SK-N-SH (cell line): ENCODE data around the gene PRKG1. TPM values are rescaled to one million over a fixed set of nuclear protein-coding genes. Genes with fewer than 3 reads are reported as not detected.

Experiments
- CTCF ChIA-PET: fragments of 300-600, 350-600 bp; formaldehyde crosslinking; extraction: SDS; loops from one replicate; lab custom pipeline; 2021; lab: Yijun Ruan, JAX
- POLR2A ChIA-PET: fragments of 350-600 bp; sonication (Branson Sonifier 250); formaldehyde crosslinking; extraction: SDS; loops from one replicate; lab custom pipeline; 2020; ENCODE audit warnings: antibody characterized with exemption, inconsistent platforms; lab: Yijun Ruan, JAX
- DNase-seq: peaks from one replicate; pipeline ENCODE4 v3.0.0; 2012
- H2AFZ ChIP-seq: fragments of 200-600 bp; sonication (generic); 2 replicates; pipeline ENCODE4 v1.8.1; 2016; ENCODE audit warnings: antibody characterized with exemption, mild to moderate bottlenecking, low read depth
- H3F3A ChIP-seq: fragments of 200-600 bp; sonication (generic); replicated peaks from 2 replicates; pipeline ENCODE3; 2016; ENCODE audit warnings: antibody characterized with exemption, mild to moderate bottlenecking; ENCODE audit not compliant: insufficient read depth
- H3K27ac ChIP-seq, 2 experiments: fragments of 200-500 bp in 1 of 2; fragments of 200-600 bp in 1 of 2; sonication (Bioruptor generic) in 1 of 2; sonication (generic), shearing (Covaris generic) in 1 of 2; 2 replicates each; pipeline versions ENCODE4 v1.5.1 to v1.6.1; 2014 to 2016; ENCODE audit warnings: low read depth in 2 of 2, inconsistent platforms in 1 of 2, low read length in 1 of 2, mild to moderate bottlenecking in 1 of 2, mixed read lengths in 1 of 2
- H3K27me3 ChIP-seq: fragments of 200-600 bp; sonication (generic), shearing (Covaris generic); 2 replicates; pipeline ENCODE4 v1.6.1; 2016; ENCODE audit warnings: mixed run types; ENCODE audit not compliant: insufficient read depth
- H3K36me3 ChIP-seq, 2 experiments: fragments of 200-500 bp in 1 of 2; fragments of 200-600 bp in 1 of 2; sonication (Bioruptor generic) in 1 of 2; sonication (generic) in 1 of 2; replicated peaks in 1 of 2; 2 replicates each; pipeline versions ENCODE3 to v1.5.1; 2014 to 2016; ENCODE audit warnings: low read length in 1 of 2, mild to moderate bottlenecking in 1 of 2; ENCODE audit not compliant: insufficient read depth in 2 of 2, control insufficient read depth in 1 of 2
- H3K4me1 ChIP-seq, 2 experiments: fragments of 200-500 bp in 1 of 2; fragments of 200-600 bp in 1 of 2; sonication (Bioruptor generic) in 1 of 2; sonication (generic), shearing (Covaris generic) in 1 of 2; 2 replicates each; pipeline versions ENCODE4 v1.5.1 to v1.6.1; 2014 to 2016; ENCODE audit warnings: low read depth in 1 of 2, low read length in 1 of 2, mixed run types in 1 of 2; ENCODE audit not compliant: insufficient read depth in 2 of 2, control insufficient read depth in 1 of 2
- H3K4me2 ChIP-seq: fragments of 200-600 bp; sonication (generic), shearing (Covaris generic); 2 replicates; pipeline ENCODE4 v1.6.1; 2017; ENCODE audit warnings: mixed run types
- H3K4me3 ChIP-seq, 2 experiments: fragments of 200-500 bp in 1 of 2; fragments of 200-600 bp in 1 of 2; sonication (Bioruptor generic) in 1 of 2; sonication (generic), shearing (Covaris generic) in 1 of 2; 2 replicates each; pipeline versions ENCODE4 v1.5.1 to v1.8.1; 2014 to 2016; ENCODE audit warnings: low read depth in 2 of 2, inconsistent platforms in 1 of 2, low read length in 1 of 2, mild to moderate bottlenecking in 1 of 2, mixed read lengths in 1 of 2, moderate library complexity in 1 of 2
- H3K79me2 ChIP-seq: fragments of 200-600 bp; sonication (generic); 2 replicates; pipeline ENCODE4 v1.8.1; 2017; ENCODE audit warnings: mild to moderate bottlenecking; ENCODE audit not compliant: insufficient read depth
- H3K9ac ChIP-seq: fragments of 200-600 bp; sonication (generic); 2 replicates; pipeline ENCODE4 v1.6.1; 2017; ENCODE audit warnings: mixed run types
- H3K9me2 ChIP-seq: fragments of 200-600 bp; sonication (generic); 2 replicates; pipeline ENCODE4 v1.6.1; 2017; ENCODE audit warnings: mixed run types
- H3K9me3 ChIP-seq: fragments of 200-600 bp; sonication (generic); 2 replicates; pipeline ENCODE4 v1.6.1; 2017; ENCODE audit warnings: mixed run types, mild to moderate bottlenecking, moderate library complexity
- H4K20me1 ChIP-seq: fragments of 200-600 bp; sonication (generic); 2 replicates; pipeline ENCODE4 v1.6.1; 2017; ENCODE audit warnings: mild to moderate bottlenecking, mixed run types; ENCODE audit not compliant: insufficient read depth
- EP300 ChIP-seq, 2 experiments: IDR thresholded peaks; 2 replicates each; pipeline versions ENCODE4 v1.4.0 to v1.6.1; 2012; ENCODE audit warnings: borderline replicate concordance in 1 of 2, low read depth in 1 of 2, low read length in 1 of 2
- EZH2phosphoT487 ChIP-seq: fragments of 200-600 bp; sonication (generic); IDR thresholded peaks from 2 replicates; pipeline ENCODE4 v1.6.1; 2017; ENCODE audit warnings: low read depth, mixed run types, mild to moderate bottlenecking, antibody characterized with exemption, moderate library complexity, borderline replicate concordance
- FOSL2 ChIP-seq: IDR thresholded peaks from 2 replicates; pipeline ENCODE4 v1.4.0; 2012; ENCODE audit warnings: low read depth, mild to moderate bottlenecking, moderate library complexity, borderline replicate concordance
- IRF3 ChIP-seq: fragments of 150-350 bp; IDR thresholded peaks from 2 replicates; pipeline ENCODE4 v1.6.1; 2016; ENCODE audit warnings: mild to moderate bottlenecking, low read depth, low read length
- JUND ChIP-seq: IDR thresholded peaks from 2 replicates; pipeline ENCODE4 v1.4.0; 2012
- MEF2A ChIP-seq: IDR thresholded peaks from 2 replicates; pipeline ENCODE4 v1.4.0; 2012; ENCODE audit warnings: low read depth, borderline replicate concordance
- REST ChIP-seq: IDR thresholded peaks from 2 replicates; pipeline ENCODE4 v1.6.1; 2012; ENCODE audit warnings: mild to moderate bottlenecking, low read depth, low read length, moderate library complexity
- SMC3 ChIP-seq: IDR thresholded peaks from 2 replicates; pipeline ENCODE4 v1.6.1; 2012; ENCODE audit warnings: low read depth, low read length, improper control_type of control experiment
- TAF1 ChIP-seq: IDR thresholded peaks from 2 replicates; pipeline ENCODE4 v1.6.1; 2012; ENCODE audit warnings: low read depth, mild to moderate bottlenecking, low read length, moderate library complexity, borderline replicate concordance
- USF1 ChIP-seq: IDR thresholded peaks from 2 replicates; pipeline ENCODE4 v1.4.0; 2012; ENCODE audit warnings: low read depth, borderline replicate concordance
- YY1 ChIP-seq: IDR thresholded peaks from 2 replicates; pipeline ENCODE4 v1.4.0; 2012; ENCODE audit warnings: low read depth, mild to moderate bottlenecking
- WGBS: methylation state at CpG from one replicate; pipeline ENCODE4 v1.1.6; 2017; ENCODE audit warnings: low lambda C conversion rate; 5-methylcytosine and 5-hydroxymethylcytosine counted together
- polyA plus RNA-seq, 3 experiments: library from polyadenylated mRNA; depleted of rRNA; stranded (reverse); fragments of >200 nt; gene quantifications; 2 replicates each; pipeline ENCODE4 v1.2.3, GENCODE V29; 2012

PRKG1 gene
- polyA plus RNA-seq, 1 of the 3 experiments (the other 2 are of a cell fraction): 4.1 TPM

- Histone ChIP-seq H3K79me2 (no peaks in the 10 kb centered on the region), H3K27me3 (no peaks in the 10 kb centered on the region), H4K20me1 (no peaks in the 10 kb centered on the region), H3K4me3 (no peak overlapping the region), H3F3A (peaks cover 3% of the 10 kb centered on the region), H2AFZ (no peak overlapping the region), H3K9me2 (no peaks in the 10 kb centered on the region; the same call in 1 of the 2 replicates), H3K36me3 (no peaks in the 10 kb centered on the region), H3K27ac (no peak overlapping the region), H3K9me3 (no peaks in the 10 kb centered on the region), H3K4me1 (no peaks in the 10 kb centered on the region), H3K9ac (no peak overlapping the region), H3K4me2 (no peak overlapping the region)
- DNase-seq: no peak
- ChIA-PET CTCF (no interaction called here), POLR2A (no interaction called here)
- 65% methylated on average over 4 of the region's 4 CpGs for WGBS
- TF ChIP-seq YY1: no peak
- TF ChIP-seq MEF2A: no peak
- TF ChIP-seq EZH2phosphoT487: no peak
- TF ChIP-seq IRF3: no peak
- TF ChIP-seq TAF1: no peak
- no peak for TF ChIP-seq SMC3
- no peak for TF ChIP-seq EP300 (IDR thresholded peaks at IDR 0.05; ENCODE audit: borderline replicate concordance in 1 of 2, low read depth in 1 of 2, low read length in 1 of 2)
Observed at GRCh38 chr10:51800725-51801424, 726.6 kb downstream of the PRKG1 start.

GRCh38 chr10:51802030-51802429 is 727.7 kb downstream of the PRKG1 start:
- no peak overlapping the region for H3K9ac ChIP-seq
- ChIA-PET POLR2A (no interaction called here), CTCF (interaction anchor here (0.8 kb wide), 1 partner anchor 160 kb away, joined by 3 read pairs; no protein-coding TSS in a partner anchor)
- no peaks in the 10 kb centered on the region for H3K36me3 ChIP-seq
- H3K27me3 ChIP-seq: no peaks in the 10 kb centered on the region
- no peak overlapping the region for H3K27ac ChIP-seq
- no peaks in the 10 kb centered on the region for H3K4me1 ChIP-seq
- H3K9me3 ChIP-seq: no peaks in the 10 kb centered on the region
- no peaks in the 10 kb centered on the region for H3K79me2 ChIP-seq
- H4K20me1 ChIP-seq: no peaks in the 10 kb centered on the region
- no peak overlapping the region for H2AFZ ChIP-seq
- H3K4me2 ChIP-seq: no peak overlapping the region
- H3F3A ChIP-seq: peaks cover 3% of the 10 kb centered on the region
- TF ChIP-seq REST (no peak), MEF2A (no peak), EP300 (IDR thresholded peaks at IDR 0.05; ENCODE audit: borderline replicate concordance in 1 of 2, low read depth in 1 of 2, low read length in 1 of 2) (no peak), FOSL2 (no peak), JUND (no peak), USF1 (no peak)
- no peak overlapping the region for H3K4me3 ChIP-seq
- DNase-seq: no peak
- no peaks in the 10 kb centered on the region; the same call in 1 of the 2 replicates for H3K9me2 ChIP-seq
